Measurements from ENCODE around the gene ACTL8.

GRCh38 chr1:17735793-17736192, 19.3 kb upstream of the ACTL8 start:
- TF ChIP-seq EZH2 (optimal IDR thresholded peaks at IDR 0.05; ENCODE audit: low read depth, low read length) (no peak), CTCF (IDR thresholded peaks at IDR 0.05; ENCODE audit: low read length) (no peak), EZH2phosphoT487 (IDR thresholded peaks at IDR 0.05; ENCODE audit: low read length) (no peak)
